Measurements from ENCODE around the gene STYXL2.

- TF ChIP-seq CTCF (IDR thresholded peaks at IDR 0.05) (no peak), POLR2A (IDR thresholded peaks at IDR 0.05) (no peak)
These were observed 32.8 kb upstream of the STYXL2 start for GRCh38 chr1:167061073-167061464.

Measured in right lobe of liver (tissue), 4 donors.